Natural killer cell treated with Interleukin-12 subunit alpha and Interleukin-12 subunit beta and Interleukin-15 and Interleukin-18, amount 100 ng/mL, for 72 hours (primary cell): ENCODE measurements around the gene SEPTIN10. TPM values are rescaled to one million over a fixed set of nuclear protein-coding genes. Genes with fewer than 3 reads are reported as not detected.
"Not testable (repeated sequence)": the region's sequence is repeated elsewhere in the genome, so short reads cannot be mapped to it uniquely, and the experiment has no call there.

Source experiments
- ATAC-seq, 2 donors: fragments of 150-1000 bp; cut with Tn5 transposase in 1 of 2; sonication (Bioruptor Pico), chemical (Tn5 transposase) in 1 of 2; 2 replicates each; pipeline ENCODE4 v1.10.0; 2021
- DNase-seq: peaks from one replicate; pipeline ENCODE4 v3.0.0; 2022; ENCODE audit warnings: low spot score
- H3K27ac Mint-ChIP-seq, 2 donors: 1 replicate in 1 of 2; 2 replicates in 1 of 2; pipeline ENCODE4 v1.8.0; 2022; ENCODE audit warnings: mixed read lengths in 2 of 2, mild to moderate bottlenecking in 1 of 2, moderate library complexity in 1 of 2
- H3K27me3 Mint-ChIP-seq, 2 donors: 1 replicate in 1 of 2; 2 replicates in 1 of 2; pipeline ENCODE4 v1.8.0; 2022; ENCODE audit warnings: mixed read lengths in 2 of 2
- H3K36me3 Mint-ChIP-seq: one replicate; pipeline ENCODE4 v1.8.0; 2022; ENCODE audit warnings: mixed read lengths
- H3K4me1 Mint-ChIP-seq, 2 donors: 1 replicate in 1 of 2; 2 replicates in 1 of 2; pipeline ENCODE4 v1.8.0; 2022; ENCODE audit warnings: low read depth in 2 of 2, mixed read lengths in 2 of 2, mild to moderate bottlenecking in 1 of 2
- H3K4me3 Mint-ChIP-seq: one replicate; pipeline ENCODE4 v1.8.0; 2022; ENCODE audit warnings: mixed read lengths
- H3K9me3 Mint-ChIP-seq: 2 replicates; pipeline ENCODE4 v1.8.0; 2022; ENCODE audit warnings: mixed read lengths
- total RNA-seq, 2 donors: library from RNA; stranded (reverse); gene quantifications; one replicate each; pipeline ENCODE4 v1.2.3, GENCODE V29; 2022

The SEPTIN10 gene
- total RNA-seq, 2 donors from 2014 or later, result 0.64 to 1.9 TPM

DNA sequence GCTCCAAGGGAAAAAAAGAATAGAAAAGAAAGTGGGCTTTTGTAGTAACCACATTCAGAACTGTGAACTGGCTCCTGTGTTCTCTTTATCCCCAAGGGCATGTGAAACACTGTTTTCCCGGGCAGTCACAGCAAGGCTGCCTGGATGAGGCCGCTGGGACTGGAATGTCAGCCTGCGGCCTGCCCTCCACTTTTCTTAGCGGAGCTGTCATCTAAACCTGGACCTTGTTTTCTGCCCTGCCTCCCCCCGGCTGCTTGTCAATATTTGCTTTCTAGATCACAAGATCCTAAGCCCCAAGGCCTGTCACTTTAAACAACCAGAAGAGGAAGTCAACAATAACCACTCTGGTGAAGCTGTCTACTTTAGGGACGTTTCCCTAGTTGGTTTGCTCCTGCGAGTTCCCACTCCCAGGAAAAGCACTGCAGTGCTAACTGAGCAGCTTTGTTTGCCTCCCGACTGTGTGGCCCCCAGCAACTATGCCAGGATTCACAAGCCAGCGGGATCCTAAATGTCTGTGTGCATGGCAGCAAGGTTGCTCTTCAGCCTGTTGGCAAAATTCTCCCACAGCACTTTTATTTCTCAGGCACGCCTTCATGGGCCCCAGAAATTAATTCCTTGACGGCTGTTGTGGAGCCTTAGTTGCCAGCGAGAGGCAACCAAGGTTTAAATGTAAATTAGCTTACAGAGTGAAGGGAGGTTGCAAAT, 31.0 kb upstream of the SEPTIN10 start:
- H3K4me1 Mint-ChIP-seq, result no peaks in the 10 kb centered on the region
- H3K27me3 Mint-ChIP-seq, result peaks cover 0 to 6% of the 10 kb centered on the region in 2 donors
- no peaks in the 10 kb centered on the region for H3K36me3 Mint-ChIP-seq
- H3K4me3 Mint-ChIP-seq, result no peak overlapping the region
- no peaks in the 10 kb centered on the region for H3K9me3 Mint-ChIP-seq
- H3K27ac Mint-ChIP-seq, result no peak overlapping the region
- DNase-seq (no peak), ATAC-seq (no peak)

DNA sequence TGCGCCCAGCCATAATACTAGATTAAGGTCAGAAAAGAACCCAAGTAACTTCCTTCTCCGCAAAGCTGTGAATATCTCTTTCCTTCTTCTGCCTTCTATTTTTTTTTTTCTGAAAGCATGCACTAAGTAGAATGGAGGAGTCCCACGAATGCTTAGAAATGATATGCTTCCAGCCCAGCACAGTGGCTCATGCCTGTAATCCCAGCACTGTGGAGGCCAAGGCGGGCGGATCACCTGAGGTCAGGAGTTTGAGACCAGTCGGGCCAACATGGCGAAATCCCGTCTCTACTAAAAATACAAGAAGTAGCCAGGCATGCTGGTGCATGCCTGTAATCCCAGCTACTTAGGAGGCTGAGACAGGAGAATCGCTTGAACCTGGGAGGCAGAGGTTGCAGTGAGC, 26.2 kb upstream of the SEPTIN10 start:
- not testable (repeated sequence) for H3K27ac Mint-ChIP-seq, ATAC-seq, H3K4me3 Mint-ChIP-seq, H3K36me3 Mint-ChIP-seq, H3K9me3 Mint-ChIP-seq, H3K4me1 Mint-ChIP-seq, DNase-seq
- H3K27me3 Mint-ChIP-seq, result peaks cover 0 to 11% of the 10 kb centered on the region in 2 donors

DNA sequence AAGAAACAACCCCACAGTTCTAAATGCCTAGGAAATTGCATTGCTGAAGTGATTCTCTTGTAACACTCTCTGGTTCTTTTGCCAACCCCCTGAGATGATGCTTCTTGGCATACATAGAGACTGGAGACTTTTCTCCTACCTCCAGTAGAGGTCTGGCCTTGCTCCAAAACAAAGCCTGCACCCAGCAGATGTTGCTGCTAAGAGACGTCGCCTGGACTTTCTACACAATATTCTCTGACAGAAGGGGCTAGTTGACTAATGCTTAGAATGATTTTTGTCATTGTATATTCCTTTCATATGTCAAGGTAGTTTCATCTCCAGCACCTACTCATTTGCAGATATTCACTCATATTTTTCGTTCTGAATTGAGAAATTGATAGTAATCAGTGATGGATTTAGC, 25.0 kb upstream of the SEPTIN10 start:
- ATAC-seq (no peak), DNase-seq (no peak)
- no peaks in the 10 kb centered on the region for H3K36me3 Mint-ChIP-seq
- H3K4me3 Mint-ChIP-seq, result no peak overlapping the region
- H3K4me1 Mint-ChIP-seq, result peaks cover 0 to 4% of the 10 kb centered on the region in 2 donors
- H3K27ac Mint-ChIP-seq, result no peak overlapping the region
- no peaks in the 10 kb centered on the region for H3K9me3 Mint-ChIP-seq
- H3K27me3 Mint-ChIP-seq, result peaks cover 0 to 8% of the 10 kb centered on the region in 2 donors

DNA sequence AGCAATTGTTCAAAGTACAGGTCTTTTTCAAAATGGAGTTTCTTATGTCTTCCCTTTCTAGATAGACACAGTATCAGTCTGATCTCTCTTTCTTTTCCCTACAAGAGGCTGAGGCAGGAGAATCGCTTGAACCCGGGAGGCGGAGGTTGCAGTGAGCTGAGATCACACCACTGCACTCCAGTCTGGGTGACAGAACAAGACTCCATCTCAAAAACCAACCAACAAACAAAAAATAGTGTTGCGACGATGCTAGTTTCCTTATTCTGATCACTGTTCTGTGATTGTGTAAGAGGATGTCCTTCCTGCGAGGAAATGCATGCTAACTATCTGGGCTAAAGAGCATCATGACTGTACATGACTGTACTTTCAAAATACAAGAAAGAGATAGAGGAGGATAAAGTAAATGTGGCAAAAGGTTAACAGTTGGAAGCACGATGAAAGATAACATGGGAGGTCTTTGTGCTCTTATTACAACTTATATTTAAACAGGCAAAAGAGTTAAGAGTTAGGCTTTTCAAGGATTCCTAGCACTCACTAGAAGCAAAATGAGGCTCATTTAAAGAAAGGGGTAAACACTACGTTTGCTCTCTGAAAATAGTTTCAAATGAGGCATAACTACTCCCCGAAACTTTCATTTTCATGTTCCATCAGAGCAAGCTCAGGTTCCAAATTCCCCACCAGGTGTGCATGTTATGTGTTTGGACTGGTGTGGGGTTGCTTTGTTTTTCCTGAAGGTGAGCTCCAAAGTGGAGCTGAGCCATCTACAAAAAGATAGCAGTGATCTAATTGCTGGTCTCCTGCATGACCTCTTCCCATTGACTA, 24.2 kb upstream of the SEPTIN10 start:
- peak in 1 of 2 donors; percentile 57 for ATAC-seq

DNA sequence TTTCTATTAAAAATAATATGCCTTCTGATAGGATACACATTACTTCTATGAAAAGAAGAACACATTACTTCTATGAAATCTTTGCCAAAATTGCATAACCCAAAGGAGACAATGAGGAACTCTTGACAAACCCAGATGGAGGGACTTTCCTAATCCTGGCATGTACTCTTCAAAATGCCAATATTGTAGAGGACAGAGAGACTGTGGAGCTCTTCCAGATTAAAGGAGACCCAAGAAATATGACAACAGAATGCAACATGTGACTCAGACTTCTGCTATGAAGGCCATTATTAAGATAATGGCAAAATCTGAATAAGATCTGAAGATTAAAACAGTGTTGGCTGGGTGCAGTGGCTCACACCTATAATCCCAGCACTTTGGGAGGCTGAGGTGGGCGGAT, 22.6 kb upstream of the SEPTIN10 start:
- no peaks in the 10 kb centered on the region for H3K9me3 Mint-ChIP-seq
- no peak for ATAC-seq
- no peak for DNase-seq
- no peak overlapping the region for H3K27ac Mint-ChIP-seq
- no peaks in the 10 kb centered on the region for H3K36me3 Mint-ChIP-seq
- H3K4me1 Mint-ChIP-seq, result peaks cover 0 to 4% of the 10 kb centered on the region in 2 donors
- H3K4me3 Mint-ChIP-seq, result no peak overlapping the region
- peaks cover 7 to 8% of the 10 kb centered on the region in 2 donors for H3K27me3 Mint-ChIP-seq

More for the DNA sequence above, 24.2 kb upstream of the SEPTIN10 start:
- no peaks in the 10 kb centered on the region for H3K36me3 Mint-ChIP-seq
- peak overlapping the region; percentile 1 for H3K4me3 Mint-ChIP-seq
- no peak for DNase-seq
- peaks cover 0 to 4% of the 10 kb centered on the region in 2 donors for H3K4me1 Mint-ChIP-seq
- H3K27ac Mint-ChIP-seq, result no peak overlapping the region
- H3K27me3 Mint-ChIP-seq, result peaks cover 5 to 10% of the 10 kb centered on the region in 2 donors
- H3K9me3 Mint-ChIP-seq, result no peaks in the 10 kb centered on the region

DNA sequence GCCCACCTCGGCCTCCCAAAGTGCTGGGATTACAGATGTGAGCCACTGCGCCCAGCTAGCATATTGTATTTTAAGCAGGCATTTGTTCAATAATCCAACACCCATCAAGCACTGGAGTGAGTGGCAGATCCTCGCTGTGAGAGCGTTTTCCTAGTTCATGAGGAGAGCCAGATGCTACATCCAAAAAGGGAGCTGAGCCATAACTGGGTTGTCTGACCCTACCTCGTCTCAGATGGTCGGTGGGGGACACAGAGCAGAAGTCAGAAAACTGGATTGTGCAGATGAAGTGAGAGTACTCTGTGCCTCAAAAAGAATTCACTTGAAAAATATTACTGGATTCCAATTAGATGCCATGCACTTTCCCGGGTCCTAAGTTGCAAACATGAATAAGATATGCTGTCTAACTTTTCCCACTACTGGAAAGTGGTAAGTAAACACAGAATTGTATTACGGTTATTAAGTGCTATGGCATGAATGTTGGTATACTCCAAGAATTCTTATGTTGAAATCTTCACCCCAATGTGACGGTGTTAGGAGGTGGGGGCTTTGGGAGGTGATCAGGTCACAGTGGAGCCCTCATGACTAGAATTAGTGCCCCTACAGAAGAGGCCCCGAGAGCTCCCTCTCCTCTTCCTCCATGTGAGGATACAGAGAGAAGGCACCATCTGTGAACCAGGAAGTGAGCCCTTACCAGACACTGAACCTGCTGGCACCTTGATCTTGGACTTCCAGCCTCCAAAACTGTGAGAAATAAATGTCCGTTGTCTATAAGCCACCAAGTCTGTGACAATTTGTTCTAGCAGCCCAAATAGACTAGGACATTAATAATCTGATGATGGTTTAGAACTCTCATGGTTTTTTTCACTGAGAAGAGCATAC, 21.9 kb upstream of the SEPTIN10 start:
- Mint-ChIP-seq H3K9me3 (no peaks in the 10 kb centered on the region), H3K27ac (no peak overlapping the region), H3K4me3 (no peak overlapping the region), H3K4me1 (peaks cover 0 to 4% of the 10 kb centered on the region in 2 donors), H3K36me3 (no peaks in the 10 kb centered on the region), H3K27me3 (peaks cover 7 to 8% of the 10 kb centered on the region in 2 donors)
- DNase-seq (no peak), ATAC-seq (no peak)

DNA sequence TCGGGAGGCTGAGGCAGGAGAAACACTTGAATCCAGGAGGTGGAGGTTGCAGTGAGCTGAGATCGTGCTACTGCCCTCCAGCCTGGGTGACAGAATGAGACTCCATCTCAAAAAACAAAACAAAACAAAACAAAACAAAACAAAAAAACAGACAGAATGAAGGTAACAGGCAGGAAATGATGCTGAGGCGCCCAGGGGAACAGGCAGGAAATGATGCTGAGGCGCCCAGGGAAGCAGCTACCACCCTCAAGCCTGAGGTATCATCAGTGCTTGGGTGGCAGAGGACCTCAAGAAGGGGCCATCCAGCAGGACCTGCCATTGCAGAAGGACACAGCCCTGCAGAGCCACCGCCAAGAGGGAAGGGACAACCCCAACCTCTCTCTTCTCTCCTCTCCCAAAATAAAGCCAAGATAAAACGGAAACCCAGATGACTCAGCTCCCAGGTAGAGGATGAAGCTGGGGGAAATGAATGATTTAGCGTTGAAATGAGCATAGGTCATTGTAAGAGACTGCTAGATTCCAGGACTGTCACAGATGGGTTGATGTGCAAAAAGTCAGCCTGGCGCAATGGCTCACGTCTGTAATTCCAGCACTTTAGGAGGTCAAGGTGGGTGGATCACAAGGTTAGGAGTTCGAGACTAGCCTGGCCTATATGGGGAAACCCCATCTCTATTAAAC, 19.7 kb upstream of the SEPTIN10 start:
- Mint-ChIP-seq H3K27ac (no peak overlapping the region), H3K36me3 (no peaks in the 10 kb centered on the region)

DNA sequence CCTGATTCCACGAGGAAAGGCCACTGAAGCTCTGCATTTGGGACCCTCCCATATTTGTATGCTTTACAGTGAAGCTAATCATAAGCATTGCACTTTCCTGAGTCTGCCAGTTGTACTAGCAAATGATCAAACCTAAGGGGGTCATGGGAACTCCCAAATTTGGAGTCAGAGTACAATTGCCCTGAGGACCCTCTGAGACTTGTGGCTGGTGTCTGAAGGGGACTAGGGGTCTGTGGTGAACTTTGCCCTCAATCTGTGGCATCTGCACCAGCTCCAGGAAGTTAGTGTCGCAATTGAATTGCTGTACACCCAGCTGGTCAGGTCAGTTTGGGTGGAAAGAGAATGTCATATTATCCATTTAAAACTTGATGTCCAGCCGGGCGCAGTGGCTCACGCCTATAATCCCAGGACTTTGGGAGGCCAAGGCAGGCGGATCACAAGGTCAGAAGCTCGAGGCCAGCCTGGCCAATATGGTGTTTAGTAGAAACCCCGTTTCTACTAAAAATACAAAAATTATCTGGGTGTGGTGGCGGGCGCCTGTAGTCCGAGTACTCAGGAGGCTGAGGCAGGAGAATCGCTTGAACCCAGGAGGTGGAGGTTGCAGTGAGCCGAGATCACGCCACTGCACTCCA, 18.5 kb upstream of the SEPTIN10 start:
- ATAC-seq, result no peak
- H3K27me3 Mint-ChIP-seq, result peaks cover 7 to 8% of the 10 kb centered on the region in 2 donors
- H3K4me3 Mint-ChIP-seq, result no peak overlapping the region
- DNase-seq, result no peak
- H3K36me3 Mint-ChIP-seq, result no peaks in the 10 kb centered on the region
- H3K4me1 Mint-ChIP-seq, result no peaks in the 10 kb centered on the region
- H3K9me3 Mint-ChIP-seq, result no peaks in the 10 kb centered on the region
- H3K27ac Mint-ChIP-seq, result no peak overlapping the region

More for the DNA sequence above, 19.7 kb upstream of the SEPTIN10 start:
- peaks cover 7 to 8% of the 10 kb centered on the region in 2 donors for H3K27me3 Mint-ChIP-seq
- no peak for DNase-seq
- no peak for ATAC-seq
- H3K4me1 Mint-ChIP-seq, result peaks cover 0 to 4% of the 10 kb centered on the region in 2 donors
- H3K4me3 Mint-ChIP-seq, result no peak overlapping the region
- H3K9me3 Mint-ChIP-seq, result no peaks in the 10 kb centered on the region

DNA sequence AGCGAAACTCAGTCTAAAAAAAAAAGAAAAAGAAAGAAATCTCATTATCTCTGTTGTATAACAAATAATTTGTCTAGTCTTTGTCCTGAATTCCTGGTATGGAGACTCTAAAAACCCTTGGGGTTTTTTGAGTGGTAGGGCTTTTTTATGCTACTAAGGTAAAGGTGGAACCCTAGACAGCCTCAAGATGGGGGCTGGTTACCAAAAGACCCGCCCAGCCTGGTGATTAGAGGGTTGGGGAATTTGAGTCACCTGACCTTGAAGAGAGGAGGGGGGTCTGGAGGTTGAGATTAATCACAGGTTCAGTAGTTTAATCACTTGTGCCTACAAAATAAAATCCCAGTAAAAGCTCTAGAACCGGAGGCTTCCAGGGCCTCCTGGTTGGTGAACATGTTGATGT, 18.0 kb upstream of the SEPTIN10 start:
- Mint-ChIP-seq H3K36me3 (no peaks in the 10 kb centered on the region), H3K4me1 (no peaks in the 10 kb centered on the region), H3K4me3 (no peak overlapping the region), H3K27ac (no peak overlapping the region), H3K9me3 (no peaks in the 10 kb centered on the region), H3K27me3 (peaks cover 7 to 8% of the 10 kb centered on the region in 2 donors)
- ATAC-seq (no peak), DNase-seq (no peak)

DNA sequence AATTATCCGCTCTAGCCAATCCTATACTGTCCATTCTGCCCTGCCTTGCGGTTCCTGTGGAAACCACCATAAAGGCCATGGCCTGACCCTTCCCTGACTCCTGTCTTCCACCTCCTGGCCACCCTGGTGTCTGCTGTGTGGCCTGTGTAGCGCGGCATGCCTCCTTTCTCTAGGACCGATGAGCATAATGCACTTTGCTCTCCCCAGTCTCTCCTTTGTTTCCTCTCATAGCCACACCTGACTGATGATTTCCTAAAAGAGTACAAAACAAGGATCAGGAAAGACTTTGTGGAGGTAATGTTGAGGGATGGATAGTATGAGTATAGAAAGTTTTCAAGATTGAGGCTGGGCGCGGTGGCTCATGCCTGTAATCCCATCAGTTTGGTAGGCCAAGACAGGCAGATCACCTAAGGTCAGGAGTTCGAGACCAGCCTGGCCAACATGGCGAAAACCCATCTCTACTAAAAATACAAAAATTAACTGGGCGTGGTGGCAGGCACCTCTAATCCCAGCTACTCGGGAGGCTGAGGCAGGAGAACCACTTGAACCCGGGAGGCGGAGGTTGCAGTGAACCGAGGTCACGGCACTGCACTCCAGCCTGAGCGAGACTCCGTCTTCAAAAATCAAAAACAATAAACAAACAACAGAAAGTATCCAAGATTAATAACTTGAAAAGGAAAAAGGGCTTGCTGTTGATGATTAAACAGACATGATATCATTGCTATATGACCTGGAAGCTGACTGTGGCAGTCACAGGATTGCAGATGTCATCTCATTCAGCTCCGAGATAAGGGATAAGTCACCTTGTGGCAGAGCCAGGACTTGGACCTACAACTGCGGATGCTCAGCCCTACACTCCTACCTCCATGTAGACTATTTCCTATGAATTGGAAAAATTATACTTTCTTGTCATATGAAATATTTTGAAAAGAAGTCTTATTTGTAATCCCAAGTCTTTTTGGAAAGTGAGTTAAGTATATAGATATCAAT, 17.0 kb upstream of the SEPTIN10 start:
- Mint-ChIP-seq H3K9me3 (no peaks in the 10 kb centered on the region), H3K4me1 (no peaks in the 10 kb centered on the region), H3K4me3 (no peak overlapping the region), H3K36me3 (no peaks in the 10 kb centered on the region), H3K27me3 (peaks cover 6 to 7% of the 10 kb centered on the region in 2 donors), H3K27ac (no peak overlapping the region)
- no peak for DNase-seq
- peak in 1 of 2 donors; percentile 36 for ATAC-seq

DNA sequence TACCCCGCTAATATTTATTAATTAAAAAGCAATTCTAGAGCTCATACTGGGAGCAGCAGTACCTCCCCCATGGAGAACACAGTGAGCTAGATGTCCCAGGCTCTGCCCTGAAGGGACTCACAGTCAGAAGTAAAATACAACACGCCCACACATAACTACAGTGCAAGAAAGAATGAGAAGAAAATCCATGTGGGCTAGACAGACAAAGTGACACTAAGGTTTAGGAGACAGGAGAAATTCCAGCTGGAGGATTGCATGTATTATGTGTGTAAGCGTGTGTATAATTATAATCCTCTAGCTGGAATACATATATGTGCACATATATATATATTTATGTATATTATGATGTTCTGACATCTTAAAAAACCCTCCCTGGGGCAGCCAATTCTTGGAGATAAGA, 16.1 kb upstream of the SEPTIN10 start:
- H3K27me3 Mint-ChIP-seq, result peaks cover 6 to 7% of the 10 kb centered on the region in 2 donors
- H3K9me3 Mint-ChIP-seq, result no peaks in the 10 kb centered on the region
- no peak overlapping the region for H3K4me3 Mint-ChIP-seq
- no peak for DNase-seq
- no peaks in the 10 kb centered on the region for H3K4me1 Mint-ChIP-seq
- no peak for ATAC-seq
- no peak overlapping the region for H3K27ac Mint-ChIP-seq
- H3K36me3 Mint-ChIP-seq, result no peaks in the 10 kb centered on the region

DNA sequence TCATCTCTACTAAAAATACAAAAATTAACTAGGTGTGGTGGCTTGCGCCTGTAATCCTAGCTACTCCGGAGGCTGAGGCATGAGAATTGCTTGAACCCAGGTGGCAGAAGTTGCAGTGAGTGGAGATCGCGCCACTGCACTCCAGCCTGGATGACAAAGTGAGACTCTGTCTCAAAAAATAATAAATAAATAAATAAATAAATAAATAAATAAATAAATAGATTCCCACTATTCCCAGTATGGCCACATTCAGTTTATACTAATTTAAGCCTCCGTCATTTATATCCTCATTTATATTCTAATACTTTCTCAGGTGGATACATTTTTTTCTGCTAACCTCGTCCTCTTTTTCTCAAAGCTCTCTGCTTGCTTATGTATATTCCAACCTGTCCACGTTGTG, 14.6 kb upstream of the SEPTIN10 start:
- not testable (repeated sequence) for H3K4me3 Mint-ChIP-seq

More for the DNA sequence above, 14.6 kb upstream of the SEPTIN10 start:
- not testable (repeated sequence) for ATAC-seq, H3K9me3 Mint-ChIP-seq, DNase-seq, H3K27ac Mint-ChIP-seq, H3K36me3 Mint-ChIP-seq, H3K4me1 Mint-ChIP-seq
- H3K27me3 Mint-ChIP-seq, result peaks cover 14 to 15% of the 10 kb centered on the region in 2 donors
